ENCODE results near the gene ITGBL1. TPM values are rescaled to one million over a fixed set of nuclear protein-coding genes. Genes with fewer than 3 reads are reported as not detected.

The ITGBL1 gene
- total RNA-seq, 4 donors from 2014 or later, result 0.61 to 6.7 (median 5.0) TPM

GRCh38 chr13:101714195-101714594 lies 261.7 kb downstream of the ITGBL1 start:
- no peak for TF ChIP-seq CTCF (IDR thresholded peaks at IDR 0.05 in 4 of 5, conservative IDR thresholded peaks at IDR 0.05 in 1 of 5)
- TF ChIP-seq POLR2A (IDR thresholded peaks at IDR 0.05), result no peak
- Histone ChIP-seq H3K36me3 (no peaks in the 10 kb centered on the region), H3K9me3 (no peaks in the 10 kb centered on the region), H3K4me3 (no peak overlapping the region), H3K27ac (no peak overlapping the region), H3K27me3 (no peaks in the 10 kb centered on the region), H3K4me1 (no peaks in the 10 kb centered on the region)
- in situ Hi-C loops (cut with MboI; ENCODE audit: low sequenced_read_pairs in 4 of 4), result no loop called here
- ATAC-seq (no peak), DNase-seq (no peak)
- intact Hi-C loops (cut with DNase I; ENCODE audit: low total_unique reads), result no loop called here

- Histone ChIP-seq H3K36me3 (no peaks in the 10 kb centered on the region), H3K4me3 (no peak overlapping the region), H3K27ac (no peak overlapping the region), H3K27me3 (no peaks in the 10 kb centered on the region), H3K4me1 (no peaks in the 10 kb centered on the region), H3K9me3 (no peaks in the 10 kb centered on the region)
- TF ChIP-seq POLR2A (IDR thresholded peaks at IDR 0.05) (no peak), CTCF (IDR thresholded peaks at IDR 0.05 in 4 of 5, conservative IDR thresholded peaks at IDR 0.05 in 1 of 5) (no peak)
- intact Hi-C loops (cut with DNase I; ENCODE audit: low total_unique reads) (no loop called here), in situ Hi-C loops (cut with MboI; ENCODE audit: low sequenced_read_pairs in 4 of 4) (no loop called here)
- DNase-seq, result no peak
- no peak for ATAC-seq
These were observed 264.9 kb downstream of the ITGBL1 start for GRCh38 chr13:101717353-101717752.

- ATAC-seq, result no peak
- Histone ChIP-seq H3K4me1 (no peaks in the 10 kb centered on the region), H3K27ac (no peak overlapping the region), H3K4me3 (no peak overlapping the region), H3K36me3 (no peaks in the 10 kb centered on the region), H3K27me3 (no peaks in the 10 kb centered on the region), H3K9me3 (no peaks in the 10 kb centered on the region)
- TF ChIP-seq CTCF (IDR thresholded peaks at IDR 0.05 in 4 of 5, conservative IDR thresholded peaks at IDR 0.05 in 1 of 5) (no peak), POLR2A (IDR thresholded peaks at IDR 0.05) (no peak)
- intact Hi-C loops (cut with DNase I; ENCODE audit: low total_unique reads) (no loop called here), in situ Hi-C loops (cut with MboI; ENCODE audit: low sequenced_read_pairs in 4 of 4) (no loop called here)
- DNase-seq, result no peak
These were observed 266.0 kb downstream of the ITGBL1 start for GRCh38 chr13:101718496-101718895.

- TF ChIP-seq POLR2A (IDR thresholded peaks at IDR 0.05), result no peak
- no peak for TF ChIP-seq CTCF (IDR thresholded peaks at IDR 0.05 in 4 of 5, conservative IDR thresholded peaks at IDR 0.05 in 1 of 5)
- ATAC-seq, result no peak
- intact Hi-C loops (cut with DNase I; ENCODE audit: low total_unique reads) (no loop called here), in situ Hi-C loops (cut with MboI; ENCODE audit: low sequenced_read_pairs in 4 of 4) (no loop called here)
- DNase-seq, result no peak
- Histone ChIP-seq H3K9me3 (no peaks in the 10 kb centered on the region), H3K27me3 (no peaks in the 10 kb centered on the region), H3K4me3 (no peak overlapping the region), H3K4me1 (no peaks in the 10 kb centered on the region), H3K36me3 (no peaks in the 10 kb centered on the region), H3K27ac (no peak overlapping the region)
These were observed 274.2 kb downstream of the ITGBL1 start for GRCh38 chr13:101726681-101727080.

- no peak for ATAC-seq
- H3K27me3 ChIP-seq, result no peaks in the 10 kb centered on the region
- H3K9me3 ChIP-seq, result no peaks in the 10 kb centered on the region
- TF ChIP-seq CTCF (IDR thresholded peaks at IDR 0.05 in 4 of 5, conservative IDR thresholded peaks at IDR 0.05 in 1 of 5) (no peak), POLR2A (IDR thresholded peaks at IDR 0.05) (no peak)
- H3K4me1 ChIP-seq, result no peaks in the 10 kb centered on the region
- H3K27ac ChIP-seq, result no peak overlapping the region
- DNase-seq, result no peak
- no peak overlapping the region for H3K4me3 ChIP-seq
- in situ Hi-C loops (cut with MboI; ENCODE audit: low sequenced_read_pairs in 4 of 4) (no loop called here), intact Hi-C loops (cut with DNase I; ENCODE audit: low total_unique reads) (no loop called here)
- no peaks in the 10 kb centered on the region for H3K36me3 ChIP-seq
These were observed 274.6 kb downstream of the ITGBL1 start for GRCh38 chr13:101727118-101727517.
